GM11168 (cell line): ENCODE results near the gene CDC14A.

ENCODE experiments used
- in situ Hi-C: fragments of 300-500 bp; cut with MboI; formaldehyde crosslinking; loops from one replicate; pipeline ENCODE4 v1.12.0; 2022; ENCODE audit warnings: low sequenced_read_pairs; ENCODE audit not compliant: unreplicated experiment

The CDC14A gene

DNA sequence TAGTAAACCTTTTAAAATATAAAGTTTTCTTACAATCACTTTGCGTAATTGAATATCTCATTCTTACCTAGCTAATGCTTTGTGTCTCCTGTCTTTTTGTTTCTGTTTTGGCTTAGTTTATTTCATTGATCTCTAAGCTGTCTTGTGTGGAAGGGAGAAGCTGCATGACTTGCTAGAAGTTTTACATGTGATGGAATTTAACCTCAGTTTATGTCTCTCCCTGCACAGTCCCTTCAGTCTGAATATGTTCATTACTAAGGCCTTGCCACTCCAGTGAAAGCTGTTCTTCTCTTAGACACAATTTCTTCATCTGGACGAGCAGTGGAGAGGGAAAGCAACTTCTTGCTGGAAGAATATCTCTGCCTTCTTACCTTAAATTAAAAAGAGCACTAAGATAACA, 165.7 kb downstream of the CDC14A start:
- in situ Hi-C loops = no loop called here

DNA sequence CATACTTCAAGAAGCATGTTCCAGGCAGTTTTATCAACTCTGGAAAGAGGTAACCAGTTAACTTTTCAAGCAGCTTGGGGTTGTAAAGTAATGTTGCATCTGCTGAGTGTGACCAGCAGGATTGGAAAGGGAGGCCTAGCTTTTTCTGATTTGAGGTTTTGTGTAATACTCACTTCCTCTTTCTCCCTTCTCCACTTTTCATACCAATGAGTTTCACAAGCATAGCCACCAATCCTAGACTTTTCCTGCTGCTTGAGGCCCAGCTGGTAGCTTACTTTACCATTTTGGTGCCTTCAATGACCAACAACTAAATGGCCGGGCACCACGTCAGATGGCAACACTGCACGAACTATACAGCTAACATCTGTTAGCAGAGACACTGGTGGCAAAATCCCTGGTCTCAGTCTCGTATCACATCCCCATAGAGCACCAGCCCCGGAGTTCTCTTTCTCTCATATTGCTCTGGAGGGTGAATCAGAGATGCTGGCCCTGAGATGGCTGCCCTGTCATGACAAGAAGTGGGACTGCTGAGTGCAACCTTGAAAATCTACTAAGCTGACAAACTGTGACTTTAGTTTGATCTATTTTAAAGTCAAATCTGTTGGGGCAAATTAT, 170.8 kb downstream of the CDC14A start:
- in situ Hi-C loops = no loop called here

DNA sequence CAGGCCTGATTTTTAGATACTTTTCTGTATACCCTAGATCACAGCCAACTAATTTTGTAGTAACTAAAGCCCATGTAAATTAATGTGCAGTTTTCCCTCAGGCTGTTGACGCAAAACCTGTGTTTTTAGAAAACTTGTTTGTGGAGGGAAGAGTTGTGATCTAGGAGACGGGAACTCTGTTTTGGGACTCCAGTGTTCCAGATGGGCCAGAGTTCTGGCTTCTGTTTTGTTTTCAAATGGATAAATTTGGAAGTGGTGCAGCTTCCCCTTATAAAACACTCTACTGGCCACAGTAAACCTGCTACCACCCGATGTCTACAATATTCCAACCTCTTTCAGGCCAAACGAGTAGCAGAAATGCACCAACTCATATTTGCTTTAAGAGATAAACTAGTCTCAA, 172.0 kb downstream of the CDC14A start:
- in situ Hi-C loops = no loop called here

GRCh38 chr1:100526894-100527293, 174.6 kb downstream of the CDC14A start:
- in situ Hi-C loops = no loop called here

DNA sequence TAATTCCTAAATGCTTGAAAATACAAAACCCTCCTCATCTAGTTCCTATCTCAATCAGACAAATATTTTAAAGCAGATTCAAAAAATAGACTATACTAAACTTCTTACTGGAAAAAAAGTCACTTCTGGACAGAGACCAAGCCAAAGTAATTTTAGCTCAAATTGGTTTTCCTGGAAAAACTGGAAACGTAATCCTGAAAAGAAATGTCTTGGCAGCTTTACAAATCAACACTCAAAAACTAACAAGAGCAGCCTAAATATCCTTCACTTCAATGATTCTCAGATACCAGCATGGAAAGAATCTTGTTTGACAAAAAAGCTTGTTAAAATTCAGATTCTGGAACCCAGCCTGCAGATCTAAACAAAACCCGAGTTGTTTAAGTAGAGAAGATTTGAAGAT, 176.6 kb downstream of the CDC14A start:
- in situ Hi-C loops = no loop called here

DNA sequence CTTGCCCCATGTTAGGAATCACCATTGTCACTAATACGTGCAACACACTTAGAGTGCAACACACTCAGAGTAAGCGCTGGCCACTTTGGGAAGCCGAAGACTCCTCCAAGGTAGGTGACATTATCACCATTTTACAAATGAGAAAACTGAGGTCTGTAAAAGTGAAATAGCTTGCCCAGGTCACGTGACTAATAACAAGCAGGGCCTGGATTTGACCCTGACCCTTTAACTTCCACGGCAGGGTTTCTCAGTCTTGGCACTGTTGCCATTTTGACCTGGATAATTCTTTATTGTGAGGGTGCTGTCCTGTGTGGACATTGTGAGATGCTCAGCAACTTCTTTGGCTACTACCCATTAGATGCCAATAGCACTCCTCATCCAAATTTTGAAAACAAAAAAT, 177.8 kb downstream of the CDC14A start:
- in situ Hi-C loops = no loop called here

GRCh38 chr1:100530880-100531487, 178.7 kb downstream of the CDC14A start:
- in situ Hi-C loops = no loop called here

DNA sequence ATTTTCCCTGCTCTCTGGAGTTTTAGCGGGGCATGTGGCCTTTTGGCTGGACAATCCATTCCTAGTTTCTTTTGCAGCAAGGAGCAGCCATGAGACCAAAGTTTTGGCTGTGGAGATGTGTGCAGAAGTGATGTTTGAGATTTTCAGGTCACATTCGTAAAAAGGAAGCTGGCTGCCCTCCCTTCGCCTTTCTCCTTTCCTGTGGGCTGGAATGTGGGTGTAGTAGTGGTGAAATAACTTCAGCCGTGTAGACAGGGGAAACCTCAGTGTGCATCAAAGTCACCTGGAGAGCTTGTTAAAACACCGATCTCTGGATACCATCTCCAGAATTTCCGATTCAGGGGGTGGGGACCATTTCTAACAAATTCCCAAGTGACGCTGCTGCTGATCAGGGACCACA, 180.3 kb downstream of the CDC14A start:
- in situ Hi-C loops = no loop called here

DNA sequence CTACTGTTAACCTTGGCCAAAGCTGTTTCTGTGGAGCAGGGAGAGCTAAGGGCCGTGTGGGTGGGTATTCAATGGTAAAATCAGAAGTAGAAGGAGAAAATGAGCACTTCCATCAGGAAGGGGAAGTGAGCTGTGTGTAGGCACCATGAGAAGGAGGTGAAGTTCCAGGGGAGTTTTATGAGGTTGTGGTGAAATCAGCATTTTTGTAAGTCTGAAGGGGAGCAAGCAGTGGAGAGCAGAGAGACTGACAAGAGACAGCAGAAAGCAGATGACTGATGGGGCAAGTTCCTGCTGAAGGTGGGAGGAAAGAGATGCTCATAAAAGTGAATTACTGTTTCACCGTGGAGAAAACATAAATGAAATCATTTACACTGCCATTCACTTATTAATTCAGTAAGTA, 183.0 kb downstream of the CDC14A start:
- in situ Hi-C loops = no loop called here

- in situ Hi-C loops = no loop called here
Observed at GRCh38 chr1:100536031-100536430, 183.7 kb downstream of the CDC14A start.

- in situ Hi-C loops = no loop called here
Observed at GRCh38 chr1:100538913-100539835, 186.9 kb downstream of the CDC14A start.

- in situ Hi-C loops = no loop called here
Observed at GRCh38 chr1:100539836-100540536, 187.7 kb downstream of the CDC14A start.

DNA sequence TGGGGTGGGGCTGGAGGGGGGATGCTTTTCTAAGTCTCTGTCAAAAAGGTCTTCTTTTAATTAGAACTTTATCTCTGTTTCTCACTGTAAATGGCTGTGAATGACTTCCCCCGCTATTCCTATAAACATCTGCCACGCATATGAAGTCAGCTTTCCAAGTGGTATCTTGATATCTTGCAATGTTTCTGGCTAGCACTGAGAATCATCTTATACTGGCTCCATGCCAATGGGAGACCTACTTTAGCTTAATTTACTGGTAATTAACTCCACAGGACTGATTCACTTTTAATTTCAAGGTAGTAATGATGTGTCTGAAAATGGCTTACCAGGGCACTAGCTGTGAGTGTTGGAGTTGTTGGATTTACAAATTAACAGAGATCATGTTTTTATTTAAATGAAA, 190.0 kb downstream of the CDC14A start:
- in situ Hi-C loops = no loop called here

DNA sequence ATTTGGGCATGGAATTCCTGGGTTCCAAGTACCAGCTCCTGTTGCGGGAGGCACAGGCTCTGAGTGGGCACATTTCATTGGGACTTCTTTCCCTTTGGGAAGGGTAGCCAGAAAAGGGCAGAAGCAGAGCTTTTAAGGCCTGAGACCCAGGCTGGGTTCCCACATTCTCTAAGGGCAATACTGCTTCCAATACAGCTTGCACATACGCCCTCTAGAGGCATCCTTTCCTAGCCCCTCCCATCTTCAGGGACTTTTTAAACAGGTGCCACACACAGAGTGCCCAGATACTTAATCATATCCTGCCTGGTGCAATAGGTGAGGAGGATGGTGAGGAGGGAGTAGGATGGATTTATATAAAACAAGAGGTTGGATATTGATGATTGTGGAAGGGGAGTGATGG, 191.3 kb downstream of the CDC14A start:
- in situ Hi-C loops = no loop called here

GRCh38 chr1:100544791-100545190, 192.5 kb downstream of the CDC14A start:
- in situ Hi-C loops = no loop called here

- in situ Hi-C loops = no loop called here
Observed at GRCh38 chr1:100545855-100546254, 193.5 kb downstream of the CDC14A start.

GRCh38 chr1:100552031-100552430, 199.7 kb downstream of the CDC14A start:
- in situ Hi-C loops = no loop called here

GRCh38 chr1:100552922-100553321, 200.6 kb downstream of the CDC14A start:
- in situ Hi-C loops = no loop called here

GRCh38 chr1:100556181-100556580, 203.9 kb downstream of the CDC14A start:
- in situ Hi-C loops = no loop called here

DNA sequence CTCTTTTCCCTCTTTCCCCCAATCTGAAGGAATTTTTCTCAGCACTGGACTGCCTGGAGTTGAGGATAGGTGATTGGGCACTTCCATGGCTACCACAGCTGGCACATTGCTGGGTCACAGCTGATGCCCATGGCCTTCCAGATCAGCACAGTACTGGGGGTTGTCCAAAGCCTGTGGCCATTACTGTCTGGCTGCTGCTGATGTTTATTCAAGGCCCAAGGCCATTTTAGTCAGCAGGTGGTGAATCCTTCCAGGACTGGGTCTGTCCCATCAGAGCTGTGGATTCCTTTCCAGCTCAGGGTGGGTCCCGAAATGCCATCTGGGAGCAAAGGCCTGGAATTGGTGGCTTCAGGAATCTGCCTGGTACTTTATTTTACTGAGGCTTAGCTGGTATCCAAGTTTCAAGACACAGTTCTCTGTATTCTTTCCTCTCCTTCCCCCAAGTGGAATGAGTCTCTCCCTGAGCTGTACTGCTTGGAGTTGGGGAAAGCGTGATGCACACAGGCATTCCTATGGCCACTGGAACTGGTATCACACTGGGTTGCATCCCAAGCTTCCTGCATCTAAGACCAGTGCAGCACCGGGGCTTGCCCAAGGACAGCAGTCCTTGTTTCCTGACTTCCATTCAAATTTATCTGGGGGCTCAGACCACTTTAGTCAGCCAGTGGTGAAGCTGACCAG, 204.8 kb downstream of the CDC14A start:
- in situ Hi-C loops = no loop called here
